Parathyroid adenoma (tissue), 2 donors: ENCODE data around the gene ADGRA1.

Source experiments
- H2AFZ ChIP-seq: fragments of 300-600 bp; sonication (generic); one replicate; pipeline ENCODE4 v1.7.0; 2017; ENCODE audit warnings: antibody characterized with exemption, mild to moderate bottlenecking
- H3K27ac ChIP-seq: fragments of 300-600 bp; sonication (generic); one replicate; pipeline ENCODE4 v1.7.0; 2017
- H3K27me3 ChIP-seq: fragments of 300-600 bp; sonication (generic); one replicate; pipeline ENCODE4 v1.7.0; 2017; ENCODE audit warnings: low read length; ENCODE audit not compliant: control insufficient read depth, insufficient read depth
- H3K36me3 ChIP-seq: fragments of 300-600 bp; sonication (generic); one replicate; pipeline ENCODE4 v1.7.0; 2017; ENCODE audit warnings: low read length; ENCODE audit not compliant: control insufficient read depth, insufficient read depth
- H3K4me1 ChIP-seq: fragments of 300-600 bp; sonication (generic); one replicate; pipeline ENCODE4 v1.7.0; 2017; ENCODE audit warnings: control low read depth
- H3K4me2 ChIP-seq: fragments of 300-600 bp; sonication (generic); one replicate; pipeline ENCODE4 v1.7.0; 2017; ENCODE audit warnings: low read length
- H3K4me3 ChIP-seq: fragments of 300-600 bp; sonication (generic); one replicate; pipeline ENCODE4 v1.7.0; 2017; ENCODE audit warnings: low read depth, low read length
- H3K79me2 ChIP-seq: fragments of 300-600 bp; sonication (generic); one replicate; pipeline ENCODE4 v1.7.0; 2017; ENCODE audit warnings: control low read depth
- H3K9ac ChIP-seq: fragments of 300-600 bp; sonication (generic); one replicate; pipeline ENCODE4 v1.7.0; 2017; ENCODE audit warnings: mild to moderate bottlenecking
- H3K9me3 ChIP-seq: fragments of 300-600 bp; sonication (generic); one replicate; pipeline ENCODE4 v1.7.0; 2017; ENCODE audit warnings: low read length; ENCODE audit not compliant: control insufficient read depth
- TF ChIP-seq, protein P1 (sequence below): fragments of 300-600 bp; sonication (generic); IDR thresholded peaks from one replicate; pipeline ENCODE4 v1.7.0; 2017; ENCODE audit warnings: antibody characterized with exemption, mild to moderate bottlenecking
- donor health status: primary hyperparathyroidism.

ADGRA1 gene

DNA sequence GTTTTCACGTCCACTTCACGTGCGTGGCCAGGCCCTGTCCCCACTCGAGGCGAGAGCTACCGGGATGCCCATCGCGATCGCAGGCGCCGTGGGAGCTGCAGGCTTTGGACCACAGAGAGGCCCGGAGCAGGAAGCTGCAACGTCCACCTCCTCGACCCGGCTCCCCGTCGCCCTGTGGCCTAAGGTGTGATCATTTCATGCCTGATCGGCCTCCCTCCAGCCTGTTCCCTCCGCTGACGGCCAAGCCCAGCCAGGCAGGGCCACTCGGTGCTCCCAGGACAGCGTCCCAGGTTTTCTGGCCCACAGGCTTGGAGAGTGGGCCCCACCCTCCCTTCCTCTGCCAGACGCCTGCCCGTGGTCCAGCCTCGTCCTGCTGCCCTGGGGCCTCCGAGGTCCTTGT, 91.9 kb downstream of the ADGRA1 start:
- no peaks in the 10 kb centered on the region for H3K27me3 ChIP-seq
- no peaks in the 10 kb centered on the region for H3K4me1 ChIP-seq
- TF ChIP-seq, protein P1, sequence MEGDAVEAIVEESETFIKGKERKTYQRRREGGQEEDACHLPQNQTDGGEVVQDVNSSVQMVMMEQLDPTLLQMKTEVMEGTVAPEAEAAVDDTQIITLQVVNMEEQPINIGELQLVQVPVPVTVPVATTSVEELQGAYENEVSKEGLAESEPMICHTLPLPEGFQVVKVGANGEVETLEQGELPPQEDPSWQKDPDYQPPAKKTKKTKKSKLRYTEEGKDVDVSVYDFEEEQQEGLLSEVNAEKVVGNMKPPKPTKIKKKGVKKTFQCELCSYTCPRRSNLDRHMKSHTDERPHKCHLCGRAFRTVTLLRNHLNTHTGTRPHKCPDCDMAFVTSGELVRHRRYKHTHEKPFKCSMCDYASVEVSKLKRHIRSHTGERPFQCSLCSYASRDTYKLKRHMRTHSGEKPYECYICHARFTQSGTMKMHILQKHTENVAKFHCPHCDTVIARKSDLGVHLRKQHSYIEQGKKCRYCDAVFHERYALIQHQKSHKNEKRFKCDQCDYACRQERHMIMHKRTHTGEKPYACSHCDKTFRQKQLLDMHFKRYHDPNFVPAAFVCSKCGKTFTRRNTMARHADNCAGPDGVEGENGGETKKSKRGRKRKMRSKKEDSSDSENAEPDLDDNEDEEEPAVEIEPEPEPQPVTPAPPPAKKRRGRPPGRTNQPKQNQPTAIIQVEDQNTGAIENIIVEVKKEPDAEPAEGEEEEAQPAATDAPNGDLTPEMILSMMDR: no peak
- H3K36me3 ChIP-seq: no peaks in the 10 kb centered on the region
- no peak overlapping the region for H3K9ac ChIP-seq
- no peaks in the 10 kb centered on the region for H3K79me2 ChIP-seq
- no peak overlapping the region for H3K4me3 ChIP-seq
- H3K9me3 ChIP-seq: no peaks in the 10 kb centered on the region
- no peak overlapping the region for H2AFZ ChIP-seq
- no peak overlapping the region for H3K4me2 ChIP-seq
- no peak overlapping the region for H3K27ac ChIP-seq

DNA sequence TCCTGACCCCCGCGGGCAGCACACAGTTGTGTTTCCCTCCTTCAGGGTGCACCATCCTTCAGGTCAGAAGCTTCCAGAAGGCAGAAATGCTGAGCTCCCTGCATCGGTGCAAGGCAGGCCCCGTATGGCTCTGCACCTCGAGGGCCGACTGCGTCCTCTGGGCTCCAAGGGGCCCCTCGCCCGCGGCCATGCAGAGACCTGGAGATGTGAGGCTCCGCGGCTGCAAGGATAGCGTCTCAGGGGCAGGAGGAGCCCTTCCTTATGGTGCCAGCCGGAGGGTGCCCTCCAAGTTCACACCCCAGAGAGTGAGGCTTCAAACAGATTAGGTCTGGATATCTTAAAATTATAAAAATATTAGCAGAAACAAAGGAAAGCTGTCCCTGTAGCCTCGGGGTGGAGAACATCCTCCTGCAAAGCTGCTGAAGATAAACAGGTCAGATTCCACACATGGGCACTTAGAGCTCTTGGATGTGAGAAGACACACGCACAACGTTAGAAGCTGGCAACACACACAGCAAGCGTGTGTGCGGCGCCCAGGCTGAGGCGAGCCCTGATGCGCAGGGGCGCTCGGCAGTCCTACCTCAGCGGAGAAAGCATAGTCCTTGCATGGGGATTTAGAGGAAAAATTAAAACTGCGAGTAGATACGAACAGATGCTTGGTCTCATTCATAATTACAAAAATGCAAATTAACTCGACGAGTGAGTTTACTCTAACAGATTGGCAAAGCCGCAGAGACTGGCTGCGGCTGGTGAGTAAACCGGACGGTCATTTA, 92.7 kb downstream of the ADGRA1 start:
- Histone ChIP-seq H3K4me3 (no peak overlapping the region), H3K4me1 (no peaks in the 10 kb centered on the region), H3K9ac (no peak overlapping the region), H3K36me3 (no peaks in the 10 kb centered on the region), H3K79me2 (no peaks in the 10 kb centered on the region), H3K27ac (no peak overlapping the region), H3K9me3 (no peaks in the 10 kb centered on the region), H3K27me3 (no peaks in the 10 kb centered on the region), H3K4me2 (no peak overlapping the region), H2AFZ (no peak overlapping the region)
- TF ChIP-seq, protein P1: no peak

DNA sequence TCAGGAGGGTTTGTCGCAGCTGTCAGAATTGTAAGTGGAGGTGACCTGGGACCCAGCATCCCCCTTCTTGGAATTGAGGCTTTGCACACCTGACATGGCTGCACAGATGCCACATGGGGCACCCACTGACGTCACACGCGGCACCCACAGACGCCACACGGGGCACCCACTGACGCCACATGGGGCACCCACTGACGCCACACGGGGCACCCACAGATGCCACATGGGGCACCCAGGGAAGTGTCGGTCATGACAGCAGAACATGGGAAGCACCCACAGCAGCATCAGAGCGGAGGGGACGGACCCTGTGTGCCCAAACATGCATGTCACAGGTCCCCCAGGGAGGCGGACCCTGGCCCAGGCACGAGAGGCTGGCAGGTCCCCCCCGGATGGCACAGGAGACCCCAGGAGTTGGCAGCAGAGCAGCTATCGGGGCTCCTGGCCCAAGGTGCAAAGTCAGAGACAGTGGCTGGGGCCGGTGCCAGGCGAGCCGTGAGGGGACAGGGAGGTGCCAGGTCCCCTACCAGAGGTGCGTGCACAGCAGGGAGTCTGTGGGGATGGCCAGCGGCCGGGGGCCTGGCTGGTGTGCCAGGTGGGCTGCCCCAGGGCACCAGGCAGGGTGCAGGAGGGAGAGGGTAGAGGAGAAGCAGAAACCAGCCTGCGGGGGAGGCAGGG, 93.4 kb downstream of the ADGRA1 start:
- H3K79me2 ChIP-seq: no peaks in the 10 kb centered on the region
- no peak overlapping the region for H3K4me2 ChIP-seq
- no peaks in the 10 kb centered on the region for H3K9me3 ChIP-seq
- H3K27me3 ChIP-seq: no peaks in the 10 kb centered on the region
- H2AFZ ChIP-seq: no peak overlapping the region
- H3K27ac ChIP-seq: no peak overlapping the region
- no peaks in the 10 kb centered on the region for H3K36me3 ChIP-seq
- H3K4me3 ChIP-seq: no peak overlapping the region
- H3K4me1 ChIP-seq: no peaks in the 10 kb centered on the region
- H3K9ac ChIP-seq: no peak overlapping the region
- TF ChIP-seq, protein P1: no peak
